OCI-LY3 (cell line): ENCODE results near the gene VAMP8.

Source experiments
- EZH2phosphoT487 ChIP-seq: fragments of 200-600 bp; shearing (Covaris generic); IDR thresholded peaks from 2 replicates; pipeline ENCODE4 v1.6.1; 2018; ENCODE audit warnings: antibody characterized with exemption, mixed run types, low read depth
- TF ChIP-seq, protein P1 (sequence below): fragments of 200-600, 300-600 bp; sonication (generic); IDR thresholded peaks from 2 replicates; pipeline ENCODE4 v1.5.1; 2014; ENCODE audit warnings: antibody characterized with exemption, low read length, low read depth

GRCh38 chr2:85528355-85528754 lies 49.0 kb upstream of the VAMP8 start:
- TF ChIP-seq, protein P1, sequence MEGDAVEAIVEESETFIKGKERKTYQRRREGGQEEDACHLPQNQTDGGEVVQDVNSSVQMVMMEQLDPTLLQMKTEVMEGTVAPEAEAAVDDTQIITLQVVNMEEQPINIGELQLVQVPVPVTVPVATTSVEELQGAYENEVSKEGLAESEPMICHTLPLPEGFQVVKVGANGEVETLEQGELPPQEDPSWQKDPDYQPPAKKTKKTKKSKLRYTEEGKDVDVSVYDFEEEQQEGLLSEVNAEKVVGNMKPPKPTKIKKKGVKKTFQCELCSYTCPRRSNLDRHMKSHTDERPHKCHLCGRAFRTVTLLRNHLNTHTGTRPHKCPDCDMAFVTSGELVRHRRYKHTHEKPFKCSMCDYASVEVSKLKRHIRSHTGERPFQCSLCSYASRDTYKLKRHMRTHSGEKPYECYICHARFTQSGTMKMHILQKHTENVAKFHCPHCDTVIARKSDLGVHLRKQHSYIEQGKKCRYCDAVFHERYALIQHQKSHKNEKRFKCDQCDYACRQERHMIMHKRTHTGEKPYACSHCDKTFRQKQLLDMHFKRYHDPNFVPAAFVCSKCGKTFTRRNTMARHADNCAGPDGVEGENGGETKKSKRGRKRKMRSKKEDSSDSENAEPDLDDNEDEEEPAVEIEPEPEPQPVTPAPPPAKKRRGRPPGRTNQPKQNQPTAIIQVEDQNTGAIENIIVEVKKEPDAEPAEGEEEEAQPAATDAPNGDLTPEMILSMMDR = no peak
- no peak for TF ChIP-seq EZH2phosphoT487
